Inferior parietal cortex (tissue), 1 donor: ENCODE data around the gene BCAS1.

Experiments
- DNase-seq: peaks from one replicate; pipeline ENCODE4 v3.0.0-alpha.2; 2016; ENCODE audit errors: extremely low spot score

The BCAS1 gene

DNA sequence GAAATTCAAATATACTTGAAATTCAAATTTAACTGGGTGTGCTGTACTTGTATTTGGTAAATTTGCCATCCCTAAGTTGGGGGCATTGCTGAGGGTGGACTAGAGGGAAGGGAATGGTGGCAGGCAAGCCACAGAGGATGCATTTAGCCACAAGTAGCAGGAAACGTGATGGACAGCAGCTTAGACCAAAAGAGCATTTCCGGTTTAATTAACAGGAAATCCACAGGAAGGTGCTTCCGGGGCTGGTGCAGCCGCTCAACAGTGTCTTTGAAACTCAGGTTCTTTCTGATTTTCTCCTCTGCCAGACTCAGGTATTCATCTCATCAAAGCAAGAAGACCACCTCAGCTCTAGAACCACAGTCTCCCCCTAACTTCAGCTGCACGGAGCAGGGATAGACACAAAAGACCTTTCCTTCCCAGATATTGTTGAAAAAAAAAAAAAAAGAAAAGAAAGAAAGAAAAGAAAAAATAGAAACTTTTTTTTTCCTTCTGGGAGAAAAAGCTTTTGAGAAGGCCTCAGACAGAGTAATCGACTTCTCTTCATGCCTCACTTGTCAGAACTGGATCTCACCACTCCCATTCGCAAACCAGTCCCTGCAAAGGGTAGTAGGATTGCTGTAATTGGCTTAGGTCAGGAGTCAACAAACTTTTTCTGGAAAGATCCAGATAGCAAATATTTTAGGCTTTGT, 8.0 kb upstream of the BCAS1 start:
- DNase-seq: no peak

DNA sequence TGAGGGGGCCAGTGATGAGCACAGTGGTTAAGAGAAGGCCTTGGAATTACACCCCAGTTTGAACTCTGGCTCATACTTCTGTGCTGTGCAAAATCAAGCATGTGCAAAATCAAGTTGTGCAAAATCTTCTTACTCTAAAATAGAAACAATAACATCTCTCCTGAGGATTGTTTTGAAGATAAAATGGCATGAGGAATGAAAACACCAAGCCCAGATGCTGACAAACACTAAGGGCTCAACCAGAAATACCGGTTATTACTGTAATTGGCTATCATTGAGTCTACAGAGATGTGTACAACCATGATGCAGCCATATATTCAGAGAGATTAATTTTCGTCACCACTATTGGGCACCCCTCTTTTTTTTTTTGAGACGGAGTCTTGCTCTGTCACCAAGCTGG, 5.9 kb upstream of the BCAS1 start:
- no peak for DNase-seq

DNA sequence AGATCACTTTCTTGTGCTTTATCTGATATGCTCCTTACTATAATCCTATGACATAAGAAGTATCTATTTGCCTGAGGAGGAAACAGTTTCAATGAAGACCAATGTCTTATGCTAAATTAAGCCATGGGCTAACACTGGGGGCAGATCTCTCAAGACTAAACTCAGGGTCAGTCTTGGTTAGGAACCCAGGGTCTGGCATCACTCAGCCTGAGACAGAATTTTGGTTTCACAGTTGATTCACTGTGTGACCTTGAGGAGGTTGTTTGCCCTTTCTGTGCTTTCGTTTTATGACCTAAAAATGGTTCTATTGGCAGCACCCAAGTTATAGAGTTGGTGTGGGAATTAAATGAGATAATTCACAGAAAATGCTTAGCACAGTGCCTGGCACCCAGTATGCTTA, 4.9 kb upstream of the BCAS1 start:
- DNase-seq: no peak

DNA sequence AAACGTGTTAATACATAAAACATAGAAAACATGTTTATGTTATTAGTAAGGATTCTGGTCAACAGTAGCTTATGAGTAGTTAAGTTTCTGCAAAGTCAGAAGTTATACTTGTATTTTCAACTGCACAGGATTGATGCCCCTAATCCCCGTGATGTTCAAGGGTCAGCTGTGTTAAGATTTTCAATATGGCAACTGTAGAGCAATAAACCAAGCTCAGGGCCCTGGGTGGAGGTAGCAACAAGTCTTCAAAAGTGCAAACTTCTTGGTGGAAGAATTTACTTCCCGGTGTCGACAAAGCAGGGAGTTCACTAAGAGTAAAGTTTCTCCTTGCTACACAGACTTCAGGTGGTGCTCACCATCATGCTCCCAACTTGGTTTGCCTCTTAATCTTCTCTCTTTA, 4.1 kb upstream of the BCAS1 start:
- no peak for DNase-seq

DNA sequence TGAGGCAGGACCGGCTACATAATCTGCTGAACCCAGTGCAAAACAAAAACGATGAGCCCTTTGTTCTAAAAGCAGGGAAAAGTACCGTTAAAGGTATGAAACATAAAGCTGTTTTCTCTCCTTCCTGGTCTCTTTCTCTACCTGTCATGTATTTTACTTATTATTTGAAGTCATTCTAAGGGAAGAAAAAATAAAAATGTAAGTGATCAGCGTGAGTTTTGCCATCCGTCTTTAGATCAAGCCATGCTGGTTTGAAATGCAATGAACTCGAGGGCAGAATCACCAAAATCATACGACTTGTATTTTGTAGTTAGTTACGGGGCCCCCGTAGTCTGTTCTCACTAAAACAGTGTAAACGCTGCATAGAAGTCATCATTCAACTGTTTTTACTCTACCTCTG, 2.9 kb upstream of the BCAS1 start:
- DNase-seq: no peak

DNA sequence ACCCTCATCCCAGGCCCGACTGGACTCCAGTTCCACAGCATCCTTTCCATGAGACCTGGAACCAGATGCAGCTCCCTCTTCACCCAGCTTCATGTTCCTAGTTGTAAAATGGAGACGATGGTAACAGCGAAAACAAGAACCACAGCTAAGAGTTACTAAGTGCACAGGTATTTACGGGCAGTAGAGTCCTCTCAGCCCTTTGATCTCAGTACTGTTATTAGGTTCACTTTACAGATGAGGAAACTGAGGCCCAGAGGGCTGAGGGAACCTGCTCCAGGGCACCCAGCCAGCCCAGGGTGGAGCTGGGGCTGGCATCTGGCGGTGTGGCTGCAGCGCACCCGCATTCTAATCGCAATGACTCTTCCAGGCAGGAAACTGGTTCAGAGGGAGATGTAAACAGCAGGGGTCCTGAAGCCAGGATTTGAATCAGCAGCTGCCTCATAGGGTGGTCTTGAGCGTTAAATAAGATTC, 858 bp downstream of the BCAS1 start:
- DNase-seq: no peak

DNA sequence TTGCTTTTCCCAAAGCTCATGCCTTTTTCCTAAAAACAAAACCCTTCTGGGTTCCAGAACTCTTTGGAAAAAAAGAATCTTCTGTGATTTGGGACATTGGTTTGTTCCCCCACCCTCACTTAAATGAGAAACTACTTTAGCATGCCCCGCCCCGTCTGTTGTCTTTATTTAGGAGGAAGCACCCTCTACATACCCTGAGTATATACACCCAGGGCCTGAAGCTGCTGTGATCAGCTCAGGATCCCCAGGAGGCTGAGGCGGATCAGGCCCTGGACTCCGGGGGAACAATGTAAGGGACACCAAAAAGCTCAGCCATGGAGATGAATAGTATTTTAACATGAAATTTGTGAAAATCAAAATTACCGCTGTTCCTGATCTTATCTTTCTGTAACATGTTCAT, 1.4 kb downstream of the BCAS1 start:
- DNase-seq: no peak

DNA sequence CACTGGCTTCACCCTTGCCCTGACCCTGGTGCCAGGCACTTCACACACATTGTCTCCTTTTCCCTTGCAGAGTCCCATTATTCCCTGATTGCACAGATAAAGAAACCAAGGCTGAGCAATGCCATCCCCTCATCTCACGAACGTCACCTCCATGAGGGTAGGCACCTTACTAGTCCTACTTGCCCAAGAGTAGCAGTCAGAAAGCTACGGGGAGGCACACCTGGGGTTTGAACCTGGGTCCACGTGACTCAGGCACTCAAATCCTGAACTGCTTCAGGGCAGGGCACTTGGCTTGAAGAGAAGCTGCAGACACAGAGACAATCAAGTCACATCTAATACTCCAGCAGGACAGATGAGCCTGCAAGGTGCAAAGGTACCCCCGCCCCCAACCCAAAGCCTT, 1.9 kb downstream of the BCAS1 start:
- DNase-seq: no peak

DNA sequence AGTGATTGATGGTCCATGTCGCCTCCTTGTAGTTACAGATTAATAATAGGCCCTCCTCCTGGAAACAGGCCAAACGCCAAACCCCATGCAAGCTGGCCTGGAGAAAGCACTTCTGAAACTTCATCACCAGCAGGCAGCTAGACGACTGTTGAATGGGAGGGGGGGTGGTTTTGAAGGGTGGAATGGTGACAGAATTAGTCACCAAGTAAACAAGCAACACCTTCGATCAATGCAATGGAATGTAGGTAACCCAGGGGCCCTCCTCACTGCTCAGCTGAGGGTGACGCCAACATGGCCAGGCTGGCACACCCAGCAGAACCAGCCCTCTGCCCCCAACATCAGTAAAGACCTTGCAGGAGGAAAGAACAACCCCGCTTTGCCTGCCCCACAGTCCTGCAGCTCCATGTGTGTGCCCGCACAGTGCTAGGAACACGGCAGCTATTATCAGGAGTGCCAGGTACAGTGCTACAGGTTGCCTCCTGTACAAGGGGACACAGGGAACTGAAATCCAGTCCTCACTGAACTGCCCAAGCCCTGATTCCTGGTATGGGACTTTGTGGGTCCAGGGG, 2.7 kb downstream of the BCAS1 start:
- no peak for DNase-seq

DNA sequence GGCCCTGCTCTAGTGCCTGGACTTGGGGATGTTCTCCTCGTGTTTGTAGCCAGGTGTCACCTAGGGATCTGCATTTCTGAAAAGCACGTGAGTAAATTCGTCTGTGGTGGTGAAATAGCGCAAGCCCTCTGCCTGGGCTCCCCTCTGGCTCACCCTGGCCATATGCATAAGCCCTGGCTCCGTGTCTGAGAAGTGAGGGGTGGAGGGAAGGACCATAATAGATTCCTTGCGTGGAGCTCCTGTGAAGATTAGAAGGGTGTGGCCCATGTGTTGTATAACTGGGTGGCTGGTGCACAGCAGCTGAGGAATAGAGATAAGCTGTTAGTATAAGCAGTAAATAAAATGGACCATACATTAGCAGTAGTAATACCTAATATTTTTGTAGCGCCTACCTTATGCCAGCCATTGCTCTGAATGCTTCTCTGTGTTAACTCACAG, 4.8 kb downstream of the BCAS1 start:
- DNase-seq: no peak

DNA sequence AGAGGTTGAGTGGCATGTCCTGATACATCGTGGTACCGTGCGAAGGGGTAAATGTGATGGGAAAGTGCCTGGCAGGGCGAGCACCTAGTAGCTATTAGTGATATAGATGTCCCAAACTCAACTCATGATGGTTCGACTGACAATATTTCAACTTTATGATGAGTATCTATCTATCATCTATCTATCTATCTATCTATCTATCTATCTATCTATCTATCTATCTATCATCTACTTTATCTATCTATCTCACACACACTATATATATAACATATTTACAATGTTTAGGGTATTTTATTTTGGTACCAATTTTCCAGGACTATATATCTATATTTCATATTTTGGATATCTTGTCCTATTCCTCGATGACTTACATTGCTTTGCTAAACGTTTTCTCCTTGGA, 5.5 kb downstream of the BCAS1 start:
- DNase-seq: no peak

DNA sequence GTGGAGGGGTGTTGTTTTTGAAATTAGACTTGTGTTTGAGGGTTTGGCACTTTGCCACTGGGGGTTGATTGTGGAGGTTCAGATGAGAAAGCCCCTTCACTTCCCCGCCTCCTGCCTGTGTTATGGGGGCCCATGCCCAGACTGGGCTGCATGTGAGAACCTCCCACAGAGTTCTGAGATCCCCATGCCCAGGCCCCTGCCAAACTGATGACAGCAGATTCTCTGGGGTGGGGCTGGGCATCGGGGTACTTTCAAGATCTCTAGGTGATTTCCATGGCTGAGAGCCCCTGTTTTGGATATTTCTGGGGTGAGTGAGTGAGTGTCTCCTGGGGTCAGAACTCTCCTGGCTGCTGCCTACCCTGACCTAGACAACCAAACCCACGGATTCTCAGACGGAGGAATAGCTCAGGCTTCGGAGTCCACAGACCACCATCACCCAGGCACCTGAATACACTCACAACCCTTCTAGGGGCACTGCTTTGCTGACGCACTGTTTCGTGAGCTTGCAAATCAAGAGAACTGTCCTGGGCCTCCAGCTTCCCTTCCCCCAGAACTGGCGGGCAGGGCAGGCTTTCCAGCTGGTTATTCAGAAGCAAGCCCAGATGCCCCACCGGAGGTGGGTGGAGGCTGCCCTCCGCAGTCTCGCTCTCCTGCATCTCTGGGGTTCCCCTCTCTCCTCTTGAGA, 6.3 kb downstream of the BCAS1 start:
- DNase-seq: no peak

DNA sequence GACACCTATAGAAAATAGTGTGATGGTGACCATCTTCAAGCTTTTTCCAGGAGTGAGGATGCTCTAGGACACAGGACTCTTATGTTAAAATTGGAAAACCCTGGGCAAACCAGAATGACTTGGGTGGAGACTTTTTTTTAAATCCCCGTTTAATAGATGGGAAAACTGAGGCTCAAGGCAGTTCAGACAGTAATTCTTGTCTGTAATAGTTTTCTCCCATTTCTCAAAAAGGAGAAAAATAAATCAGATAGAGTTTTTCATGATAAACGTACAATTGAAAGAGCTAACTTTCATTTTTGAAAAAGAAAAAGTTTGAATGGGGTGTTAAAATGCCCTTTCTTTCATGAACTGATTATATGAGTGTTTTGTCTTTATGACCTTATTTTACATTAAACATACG, 6.8 kb downstream of the BCAS1 start:
- DNase-seq: no peak

DNA sequence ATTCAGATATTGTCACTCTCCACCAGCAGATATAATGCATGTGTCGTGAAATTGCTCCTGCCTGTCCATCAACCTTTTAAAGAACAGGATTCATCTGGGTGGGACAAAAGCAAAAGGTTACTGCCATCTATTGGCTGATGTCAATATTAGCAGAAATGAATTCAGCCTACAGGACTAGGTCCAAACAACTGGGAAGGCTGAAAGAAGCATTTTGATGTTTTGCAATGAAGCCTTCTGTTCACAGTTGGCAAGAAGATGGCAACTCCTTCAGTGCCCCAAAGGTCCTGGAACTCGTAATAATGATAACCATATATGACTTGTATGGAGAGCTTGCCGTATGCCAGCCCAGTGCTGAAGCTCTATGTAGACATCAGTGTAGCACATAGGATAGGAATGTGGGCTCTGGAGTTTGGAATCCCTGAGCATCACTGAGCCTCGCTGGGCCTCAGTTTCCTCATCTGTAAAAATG, 7.5 kb downstream of the BCAS1 start:
- peak; percentile 80 for DNase-seq

DNA sequence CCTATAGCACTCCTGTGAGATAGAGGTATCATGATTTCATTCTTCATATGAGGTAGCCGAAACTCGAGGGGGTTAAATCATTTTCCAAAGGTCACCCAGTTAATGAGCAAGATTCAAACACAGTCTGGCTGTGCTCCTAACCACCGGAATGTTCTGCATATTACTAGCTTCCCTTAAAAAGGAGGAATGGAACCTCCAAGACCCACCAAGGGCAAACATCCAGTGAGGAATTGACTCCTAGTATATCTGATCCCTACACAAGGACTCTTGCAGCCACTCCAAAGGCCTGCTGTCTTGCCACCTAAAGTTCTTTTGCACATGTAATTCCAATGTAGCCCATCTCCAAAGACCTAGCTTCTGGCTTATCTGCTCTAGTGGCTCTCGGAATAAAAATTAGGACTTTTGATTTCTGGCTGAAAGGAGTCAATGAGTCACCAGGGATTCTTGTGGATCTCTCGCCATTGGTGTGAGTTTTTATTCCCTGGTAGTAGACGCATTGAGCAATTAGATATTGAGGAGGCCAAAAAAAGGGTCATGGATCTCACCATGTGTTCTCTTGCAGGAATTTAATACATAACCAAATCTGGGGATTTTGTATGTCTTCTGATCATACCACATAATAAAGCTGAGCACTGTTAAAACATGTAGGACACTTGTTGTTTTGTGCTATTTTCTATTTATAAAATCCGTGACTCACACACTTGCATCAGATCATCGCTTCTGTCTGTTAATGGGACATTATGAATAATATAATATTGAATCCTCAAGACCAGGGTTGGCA, 9.1 kb downstream of the BCAS1 start:
- no peak for DNase-seq

DNA sequence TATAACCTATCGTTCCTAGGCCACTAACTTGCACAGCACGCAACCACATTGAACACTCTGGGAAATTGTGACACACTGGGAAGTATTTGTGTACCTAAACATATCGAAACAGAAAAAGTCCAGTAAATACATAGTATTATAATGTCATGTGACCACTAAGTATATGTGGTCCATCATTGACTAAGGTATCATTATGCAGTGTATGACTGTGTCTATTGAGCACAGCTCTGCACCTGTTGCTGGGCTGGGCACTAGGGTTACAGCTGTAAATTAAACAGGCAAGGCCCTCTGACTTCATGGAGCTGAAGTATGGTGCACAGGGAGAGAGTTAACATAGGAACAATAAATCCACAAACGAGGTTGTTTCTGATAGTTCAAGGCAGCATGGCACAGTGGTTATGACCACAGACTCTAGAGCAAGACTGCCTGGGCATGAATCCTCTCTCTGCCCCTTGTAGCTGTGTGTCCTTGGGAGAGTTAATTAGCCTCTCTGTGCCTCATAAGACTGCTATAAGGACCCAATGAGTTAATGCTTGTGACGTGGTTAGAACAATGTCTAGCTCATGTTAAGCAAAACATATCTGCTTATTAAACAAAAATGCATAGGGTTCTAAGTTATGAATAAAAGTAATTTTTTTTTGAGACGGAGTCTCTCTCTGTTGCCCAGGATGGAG, 10.6 kb downstream of the BCAS1 start:
- DNase-seq: no peak

DNA sequence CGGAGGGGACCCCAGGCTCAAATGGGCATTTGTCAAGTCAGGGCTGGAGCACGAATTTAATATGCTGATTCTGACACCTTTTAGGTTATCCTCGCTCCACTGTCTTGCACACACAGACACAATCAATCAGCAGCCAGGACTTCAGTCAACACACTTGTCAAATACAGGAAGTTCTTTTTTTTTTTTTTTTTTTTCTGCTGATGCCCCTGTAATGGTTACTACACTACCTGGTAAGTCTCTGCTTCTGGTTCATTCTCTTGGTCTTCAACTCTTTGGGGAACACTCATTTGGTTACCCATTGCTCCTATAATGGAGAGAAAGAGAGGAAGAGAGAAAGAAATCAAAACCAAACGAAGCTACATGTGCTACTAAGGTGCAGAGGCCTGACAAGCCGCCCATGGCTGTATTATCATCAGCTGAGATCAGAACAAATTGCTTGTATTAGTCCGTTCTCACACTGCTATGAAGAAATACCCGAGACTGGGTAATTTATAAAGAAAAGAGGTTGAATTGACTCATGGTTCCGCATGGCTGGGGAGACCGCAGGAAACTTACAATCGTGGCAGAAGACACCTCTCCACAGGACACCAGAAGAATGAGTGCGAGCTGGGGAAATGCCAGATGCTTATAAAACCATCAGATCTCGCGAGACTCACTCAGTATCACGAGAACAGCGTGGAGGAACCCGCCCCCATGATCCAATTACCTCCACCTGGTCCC, 11.8 kb downstream of the BCAS1 start:
- DNase-seq: no peak

DNA sequence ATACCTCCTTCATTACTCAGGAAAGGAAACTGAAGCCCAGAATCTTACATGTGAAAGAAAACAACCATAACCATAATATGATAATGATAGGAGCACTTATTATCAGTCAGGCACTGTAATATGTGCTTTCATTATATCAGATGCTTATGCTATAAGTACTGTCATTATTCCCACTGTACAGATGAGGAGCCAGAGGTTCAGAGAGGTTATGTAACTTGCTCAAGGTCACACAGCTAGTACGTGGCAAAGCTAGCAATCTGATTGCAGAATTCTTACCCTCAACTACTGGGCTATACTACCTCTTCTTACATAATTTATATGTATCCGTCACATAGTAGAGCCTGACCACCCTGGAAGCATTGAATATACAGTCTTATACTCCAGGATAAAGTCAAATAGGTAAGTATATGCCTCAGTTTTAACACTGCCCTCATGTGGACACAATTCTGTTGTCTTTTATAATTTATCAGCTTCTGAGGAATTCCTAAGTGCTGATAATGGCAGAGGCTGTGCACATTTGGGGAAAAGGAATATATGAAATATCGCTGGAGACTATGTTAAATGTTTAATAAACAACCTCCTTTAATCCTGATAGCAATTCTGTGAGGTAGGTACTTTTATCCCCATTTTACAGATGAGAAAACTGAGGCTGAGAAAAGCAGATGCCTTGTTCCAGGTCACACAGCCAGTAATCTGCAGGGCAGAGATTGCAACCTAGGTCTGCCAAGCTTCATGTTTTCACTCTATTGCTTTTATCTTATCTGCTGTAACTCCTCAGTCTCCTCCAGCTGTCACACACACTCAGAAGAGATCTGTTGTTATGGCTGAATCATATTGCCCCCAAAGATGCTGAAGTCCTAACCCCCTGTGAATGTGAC, 13.4 kb downstream of the BCAS1 start:
- no peak for DNase-seq

DNA sequence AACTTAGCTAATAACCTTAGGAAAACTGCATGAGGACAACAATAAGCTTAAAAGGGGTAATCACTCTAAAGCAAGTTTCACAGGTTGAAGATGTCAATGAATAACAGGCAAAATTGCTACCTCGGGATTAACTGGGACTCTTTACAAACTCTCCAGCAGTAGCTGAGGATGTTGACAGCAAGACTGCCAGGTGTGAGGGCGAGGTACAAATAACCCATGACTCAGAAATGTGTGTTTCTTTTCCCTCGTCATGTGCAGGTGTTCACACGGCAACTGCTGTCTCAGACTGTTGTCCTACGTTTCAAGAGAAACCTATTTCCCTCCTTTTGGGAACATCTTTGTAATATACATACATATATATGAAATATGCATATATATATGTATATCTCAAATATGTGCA, 15.9 kb downstream of the BCAS1 start:
- no peak for DNase-seq

DNA sequence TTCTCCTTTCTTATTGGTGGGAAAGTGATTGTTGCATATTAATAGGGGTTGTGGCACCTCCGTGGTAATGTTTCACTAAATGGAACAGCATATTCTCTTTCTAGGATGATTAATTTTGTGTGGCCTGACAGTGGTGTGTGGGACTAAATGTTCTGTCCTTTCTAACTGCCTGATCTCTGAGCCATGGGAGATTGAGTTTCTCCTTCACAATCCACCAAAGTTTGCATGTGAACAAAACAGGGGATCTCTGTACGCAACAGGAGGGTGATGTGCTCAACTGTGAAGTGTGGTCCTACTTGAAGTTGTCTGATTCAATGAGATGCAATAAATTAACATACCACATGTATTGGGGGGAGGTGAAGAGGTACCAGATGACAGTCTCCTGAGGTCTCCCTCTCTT, 19.3 kb downstream of the BCAS1 start:
- no peak for DNase-seq
